Skin of body (tissue), 2 donors: Measurements from ENCODE around the gene CCDC3. TPM values are rescaled to one million over a fixed set of nuclear protein-coding genes. Genes with fewer than 3 reads are reported as not detected.
"Not testable (repeated sequence)": the region's sequence is repeated elsewhere in the genome, so short reads cannot be mapped to it uniquely, and the experiment has no call there.

Experiments
- DNase-seq: peaks from one replicate; lab custom pipeline; 2025; lab: John Stamatoyannopoulos, UW
- total RNA-seq: library from RNA; depleted of rRNA; stranded (reverse); fragments of >200 nt; gene quantifications from one replicate; pipeline ENCODE4 v1.2.3, GENCODE V29; 2014

Gene CCDC3
- total RNA-seq, 1 donor from 2014 or later: 36.3 TPM

DNA sequence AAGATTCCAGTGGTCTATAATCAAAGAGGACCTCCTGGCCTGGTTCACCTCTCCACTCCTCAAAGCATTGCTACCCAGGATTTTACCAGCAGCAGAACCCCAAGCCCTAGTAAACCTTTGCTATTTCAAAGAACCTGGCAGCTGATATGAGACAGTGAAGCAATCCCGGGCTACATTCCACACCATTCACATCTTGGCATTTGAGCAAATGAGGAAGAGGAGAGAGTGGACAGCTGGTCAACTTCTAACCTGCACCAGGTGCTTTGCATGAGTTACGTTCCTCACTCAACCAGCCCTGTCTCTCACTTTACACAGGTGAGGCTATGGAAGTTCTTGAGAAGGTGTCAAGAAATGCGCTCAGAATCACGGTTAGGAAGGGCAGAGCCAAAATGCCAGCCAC lies 1.1 kb downstream of the CCDC3 start:
- no peak for DNase-seq

DNA sequence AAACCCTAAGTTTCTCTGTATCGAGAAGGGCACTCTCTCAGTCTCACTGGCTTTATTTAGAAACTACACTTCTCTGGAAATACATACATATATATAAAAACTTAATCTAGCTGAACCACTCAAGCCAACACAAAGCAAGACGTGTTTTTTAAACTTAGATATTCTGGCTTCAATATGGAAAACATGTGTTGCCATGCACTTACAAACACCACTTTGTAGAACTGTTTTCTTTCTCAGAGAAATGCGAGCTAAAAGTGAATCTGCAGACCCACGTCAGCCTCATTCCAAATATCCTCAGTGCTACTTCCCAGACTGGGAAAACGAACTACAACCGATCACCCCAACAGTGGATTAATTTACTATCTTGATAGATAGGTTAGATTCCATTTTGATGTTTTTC lies 1.7 kb downstream of the CCDC3 start:
- DNase-seq: peak; percentile 43

DNA sequence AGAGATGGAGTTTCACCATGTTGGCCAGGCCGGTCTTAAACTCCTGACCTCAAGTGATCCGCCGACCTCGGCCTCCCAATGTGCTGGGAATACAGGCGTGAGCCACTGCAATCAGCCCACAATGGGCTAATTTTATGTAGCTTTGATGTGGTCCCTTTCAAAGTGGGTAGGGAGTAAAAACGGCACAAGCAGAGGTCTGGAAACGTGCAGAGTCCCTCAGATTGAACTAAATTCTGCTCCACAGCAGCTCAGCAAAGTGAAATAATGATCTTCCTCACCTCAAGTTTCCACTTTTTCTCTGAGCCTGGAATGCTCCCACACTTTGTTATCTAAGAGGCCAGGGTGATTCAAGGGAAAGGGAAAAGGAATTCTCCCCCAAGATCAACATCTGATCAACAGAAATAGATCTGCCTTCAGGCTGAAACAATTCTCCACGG lies 6.1 kb downstream of the CCDC3 start:
- DNase-seq: no peak

DNA sequence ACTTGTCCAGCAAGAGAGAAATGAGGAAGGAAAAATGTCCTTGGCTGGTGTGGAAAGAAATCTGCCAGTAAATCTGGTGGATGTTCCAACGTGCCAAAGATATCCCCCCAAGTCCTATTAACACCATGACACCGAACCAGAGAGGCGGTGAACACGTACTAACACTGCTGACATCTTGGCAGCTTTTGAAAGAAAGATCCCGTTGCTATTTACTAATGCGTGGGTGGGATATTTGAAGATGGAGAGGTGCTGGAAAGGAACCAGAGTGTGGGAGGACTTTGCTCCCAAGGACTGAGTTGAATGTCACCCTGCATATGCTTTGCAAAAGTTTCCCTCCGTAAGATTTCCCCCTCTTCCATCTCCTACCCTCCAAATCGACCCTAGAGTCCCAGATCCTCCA lies 7.9 kb downstream of the CCDC3 start:
- peak; percentile 46 for DNase-seq

DNA sequence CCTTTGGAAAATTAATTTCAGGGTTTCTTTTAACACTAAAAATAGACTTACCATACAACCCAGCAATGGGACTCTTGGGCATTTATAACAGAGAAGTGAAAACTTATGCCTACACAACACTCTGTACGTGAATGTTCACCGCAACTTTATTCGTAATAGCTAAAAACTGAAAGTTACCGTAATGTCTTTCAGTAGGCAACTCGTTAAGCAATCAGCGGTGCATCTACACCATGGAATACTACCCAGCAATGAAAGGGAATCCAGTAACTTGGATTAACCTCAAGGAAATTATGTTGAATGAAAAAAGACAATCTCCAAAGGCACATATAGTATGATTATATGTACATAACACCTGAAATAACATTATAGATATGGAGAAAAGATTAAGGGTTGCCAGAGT lies 16.2 kb downstream of the CCDC3 start:
- DNase-seq: no peak

DNA sequence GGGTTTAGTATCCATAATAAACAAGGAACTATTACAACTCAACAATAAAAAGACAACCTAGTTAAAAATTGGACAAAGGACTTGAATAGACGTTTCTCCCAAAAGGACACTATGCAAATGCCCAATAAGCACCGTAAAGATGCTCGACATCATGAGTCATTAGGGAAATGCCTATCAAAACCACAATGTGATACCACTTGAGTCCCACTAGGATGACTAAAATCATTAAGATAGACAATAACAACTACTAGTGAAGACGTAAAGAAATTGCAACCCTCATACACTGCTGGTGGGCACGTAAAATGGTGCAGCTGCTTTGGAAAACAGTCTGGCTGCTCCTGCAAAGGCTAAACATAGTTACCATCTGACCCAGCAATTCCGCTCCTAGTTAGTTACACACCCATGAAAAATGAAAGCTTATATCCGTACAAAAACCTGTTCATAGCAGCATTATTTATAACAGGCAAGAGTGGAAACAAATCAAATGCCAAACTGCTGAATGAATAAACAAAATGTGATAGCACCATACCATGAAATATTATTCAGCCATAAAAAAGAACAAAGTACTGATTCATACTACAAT lies 17.3 kb downstream of the CCDC3 start:
- no peak for DNase-seq

DNA sequence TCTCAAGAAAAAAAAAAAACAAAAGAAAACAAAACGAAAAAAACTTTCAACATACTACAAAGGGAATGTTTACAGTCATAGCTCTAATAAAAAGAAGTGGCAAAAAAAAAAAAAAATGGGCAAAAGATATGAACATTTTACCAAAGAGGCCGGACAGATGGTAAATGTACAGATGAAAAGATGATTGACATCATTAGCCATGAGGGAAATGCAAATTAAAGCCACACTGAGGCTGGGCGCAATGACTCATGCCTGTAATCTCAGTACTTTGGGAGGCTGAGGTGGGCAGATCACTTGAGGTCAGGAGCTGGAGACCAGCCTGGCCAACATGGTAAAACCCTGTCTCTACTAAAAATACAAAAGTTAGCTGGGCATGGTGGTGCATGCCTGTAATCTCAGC lies 17.9 kb downstream of the CCDC3 start:
- DNase-seq: not testable (repeated sequence)

DNA sequence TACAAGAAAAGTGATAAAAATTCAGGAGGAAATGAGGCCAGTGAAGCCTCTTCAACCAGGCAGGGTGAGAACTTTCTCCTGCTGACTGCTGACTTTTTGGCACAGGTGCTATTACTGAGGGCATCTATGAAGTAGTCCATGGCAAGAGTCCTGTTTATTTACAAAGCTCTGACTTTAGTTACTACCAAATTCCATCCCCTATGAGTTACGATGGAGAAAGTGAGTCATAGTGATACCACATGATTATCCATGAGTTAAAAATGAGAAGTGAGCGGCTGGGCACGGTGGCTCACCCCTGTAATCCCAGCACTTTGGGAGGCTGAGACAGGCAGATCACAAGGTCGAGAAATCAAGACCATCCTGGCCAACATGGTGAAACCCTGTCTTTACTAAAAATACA lies 19.9 kb downstream of the CCDC3 start:
- DNase-seq: no peak

DNA sequence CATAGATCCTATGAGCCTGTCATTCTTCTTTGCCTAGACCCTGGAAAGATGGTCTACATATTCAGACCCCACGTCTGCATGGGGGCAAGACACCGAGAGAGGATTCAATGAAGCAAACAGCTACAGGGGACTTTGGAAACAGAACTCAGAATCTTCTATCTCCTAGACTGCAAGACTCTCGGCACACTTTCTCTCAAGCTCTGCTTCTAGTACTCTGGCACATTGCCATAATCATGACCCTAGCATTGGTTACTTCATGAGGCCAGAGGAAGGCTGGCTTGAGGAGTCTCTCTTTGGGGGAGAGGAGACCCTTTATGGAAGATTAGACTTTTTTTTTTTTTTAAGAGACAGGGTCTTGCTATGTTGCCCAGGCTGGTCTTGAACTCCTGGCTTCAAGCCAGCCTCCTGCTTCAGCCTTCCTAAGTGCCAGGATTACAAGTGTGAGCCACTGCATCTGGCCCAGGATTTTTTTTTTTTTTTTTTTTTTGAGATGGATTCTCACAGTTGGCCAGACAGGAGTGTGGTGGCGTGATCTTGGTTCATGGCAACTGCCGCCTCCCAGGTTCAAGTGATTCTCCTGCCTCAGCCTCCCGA lies 20.7 kb downstream of the CCDC3 start:
- DNase-seq: no peak

DNA sequence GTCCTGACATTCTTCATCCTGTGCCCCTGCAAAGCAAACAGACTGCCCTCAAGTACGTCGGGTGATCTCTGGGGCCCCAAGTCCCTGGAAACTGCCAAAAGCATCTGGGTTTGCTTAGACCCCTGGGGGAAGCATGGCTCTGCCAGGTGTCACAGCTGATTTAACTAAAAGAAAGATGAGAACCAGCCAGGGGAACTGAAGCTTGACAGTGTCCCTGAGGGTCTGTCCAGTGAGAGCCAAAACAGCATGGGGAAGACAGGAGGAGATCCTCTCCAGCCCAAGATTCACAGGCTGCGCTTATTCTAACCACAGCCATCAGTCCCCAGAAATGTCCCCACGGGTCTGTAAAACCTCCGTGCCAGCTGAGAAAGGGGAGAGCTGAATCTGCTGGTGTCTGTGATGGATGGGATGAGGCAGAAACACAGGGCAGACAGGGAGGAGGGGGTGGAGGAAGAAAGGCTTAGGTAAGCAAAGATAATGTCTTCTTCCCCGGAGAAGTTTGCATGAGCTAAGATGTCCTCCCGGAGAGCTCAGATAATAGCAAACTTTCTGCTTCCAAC lies 21.3 kb downstream of the CCDC3 start:
- no peak for DNase-seq

DNA sequence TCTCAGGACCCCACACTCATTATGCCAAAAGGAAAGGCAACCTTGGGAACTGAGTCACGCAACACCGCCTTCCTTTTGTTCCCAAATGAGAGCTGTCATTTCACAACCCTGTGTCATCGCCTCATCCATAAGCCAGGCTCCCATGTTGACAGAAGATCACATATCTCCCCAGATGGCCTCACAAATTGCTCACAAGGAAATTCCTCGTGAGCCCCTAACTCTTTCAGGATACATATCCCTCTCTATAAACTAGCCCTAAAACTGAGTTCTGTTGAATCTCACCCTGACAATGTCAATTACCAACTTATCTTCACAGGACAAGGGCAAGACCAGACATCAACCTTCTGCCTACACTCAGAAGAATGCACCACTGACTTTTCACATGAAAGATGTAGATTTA lies 22.6 kb downstream of the CCDC3 start:
- DNase-seq: no peak

DNA sequence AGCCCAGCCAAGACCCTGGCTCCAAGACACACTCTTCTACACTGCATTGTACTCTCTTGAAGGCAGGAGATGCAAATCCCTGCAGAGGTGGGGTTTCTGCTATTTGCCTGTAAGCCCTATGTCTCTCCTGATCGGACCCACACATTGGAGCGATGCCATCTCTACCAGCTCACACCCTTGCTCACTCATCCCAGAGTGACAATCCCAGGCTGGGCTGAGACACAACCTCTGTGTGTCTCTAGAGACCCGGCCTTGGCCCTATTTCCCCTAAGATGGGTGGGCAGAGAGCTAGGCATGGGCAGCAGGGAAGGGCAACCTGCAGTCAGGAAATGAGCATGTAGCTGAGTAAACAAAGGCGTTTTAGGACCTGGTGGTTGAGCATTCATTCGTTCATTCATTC lies 25.6 kb downstream of the CCDC3 start:
- no peak for DNase-seq

DNA sequence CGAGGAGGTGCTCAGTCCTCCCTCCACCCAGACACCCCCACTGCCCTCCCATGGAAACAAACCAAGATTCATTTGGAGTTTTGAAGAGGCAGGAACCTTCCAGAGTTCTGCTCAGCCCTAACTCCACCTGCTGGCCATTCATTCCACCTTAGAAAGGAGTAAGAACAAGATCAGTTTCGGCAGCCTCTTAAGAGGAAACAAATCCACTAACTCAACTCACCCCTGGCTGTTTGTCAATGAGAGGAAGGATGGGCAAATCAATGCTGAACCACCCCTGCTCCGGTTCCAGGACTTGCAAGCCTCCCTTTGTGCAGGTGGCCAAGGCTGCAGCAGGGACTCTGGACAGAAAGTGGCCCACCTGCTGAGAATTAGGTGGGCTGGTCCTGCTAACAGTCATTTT lies 26.2 kb downstream of the CCDC3 start:
- no peak for DNase-seq

DNA sequence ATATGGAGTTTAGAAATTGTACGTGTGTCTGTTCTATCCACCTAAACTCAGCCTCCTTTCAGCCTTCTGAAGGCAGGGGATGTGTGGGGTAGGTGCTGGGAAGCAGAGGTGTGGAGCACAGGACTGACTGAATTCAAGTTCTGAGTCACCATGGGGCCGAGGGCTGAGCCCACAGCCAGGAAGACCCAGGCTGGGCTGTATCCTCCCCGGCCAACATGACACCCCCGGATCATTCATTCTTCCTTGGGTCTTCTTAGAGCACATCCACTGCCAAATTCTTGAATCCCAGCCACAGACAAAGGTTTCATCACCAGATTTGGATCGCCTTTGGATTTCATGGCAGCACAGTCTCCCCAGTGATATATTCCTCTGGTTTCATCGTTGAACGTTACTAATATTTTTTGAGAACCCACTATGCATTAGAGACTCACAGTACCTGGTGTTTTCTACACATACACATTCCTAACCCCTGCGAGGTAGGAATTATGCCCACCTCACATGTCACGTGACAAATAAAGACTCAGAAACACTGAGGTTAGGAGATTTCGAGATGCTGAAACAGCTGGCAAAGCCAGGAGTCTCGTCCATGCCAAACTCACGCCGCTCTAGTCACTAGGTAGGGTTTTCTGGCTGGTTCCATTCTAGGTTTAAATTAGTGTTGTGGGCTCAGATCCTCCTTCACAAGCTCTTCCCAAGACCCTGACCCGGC lies 26.9 kb downstream of the CCDC3 start:
- no peak for DNase-seq

DNA sequence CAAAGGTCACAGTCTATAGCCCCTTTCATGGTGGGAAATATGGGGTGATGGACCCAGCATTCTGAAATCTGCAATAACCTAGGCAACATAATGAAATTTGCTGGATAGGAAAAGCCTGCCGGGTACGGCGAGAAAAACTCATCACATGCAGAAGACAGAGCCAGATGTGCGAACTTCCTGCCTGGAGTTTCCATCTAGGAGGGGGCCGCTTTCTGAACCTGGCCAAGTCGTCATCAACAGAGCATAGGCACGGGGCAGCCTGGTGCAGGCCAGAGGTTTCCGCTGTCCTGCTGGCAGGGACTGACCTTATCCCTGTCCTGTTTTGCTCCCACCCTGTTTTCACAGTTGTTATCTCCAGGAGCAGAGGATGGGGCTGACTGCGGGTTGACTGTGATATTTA lies 27.4 kb downstream of the CCDC3 start:
- DNase-seq: peak; percentile 47

DNA sequence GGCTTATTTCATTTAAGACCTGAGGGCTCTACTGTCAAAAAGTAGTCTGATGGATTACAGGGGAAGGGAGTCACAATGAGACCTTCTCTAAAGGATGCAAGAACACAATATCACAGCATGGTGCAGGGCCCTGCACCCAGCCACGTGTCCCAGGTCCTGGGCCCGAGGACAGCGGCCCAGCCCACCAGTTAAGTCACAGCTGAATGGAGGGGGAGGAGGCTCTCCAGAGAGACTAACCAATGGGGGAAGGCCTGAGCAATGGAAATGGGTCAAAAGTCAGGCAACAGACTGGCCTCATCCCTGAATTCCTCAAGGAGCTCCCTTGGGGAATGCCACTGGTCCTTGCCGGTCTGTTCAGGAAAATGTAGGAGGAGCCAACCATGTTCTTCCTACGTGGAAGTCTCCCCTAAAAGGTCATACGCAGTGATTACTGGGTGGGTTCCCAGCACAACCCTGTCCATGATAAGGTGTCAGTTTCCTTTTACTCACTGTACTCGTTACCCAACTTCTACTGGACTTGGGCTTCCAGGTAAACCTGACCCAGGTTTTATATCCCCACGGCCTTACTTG lies 28.3 kb downstream of the CCDC3 start:
- no peak for DNase-seq

DNA sequence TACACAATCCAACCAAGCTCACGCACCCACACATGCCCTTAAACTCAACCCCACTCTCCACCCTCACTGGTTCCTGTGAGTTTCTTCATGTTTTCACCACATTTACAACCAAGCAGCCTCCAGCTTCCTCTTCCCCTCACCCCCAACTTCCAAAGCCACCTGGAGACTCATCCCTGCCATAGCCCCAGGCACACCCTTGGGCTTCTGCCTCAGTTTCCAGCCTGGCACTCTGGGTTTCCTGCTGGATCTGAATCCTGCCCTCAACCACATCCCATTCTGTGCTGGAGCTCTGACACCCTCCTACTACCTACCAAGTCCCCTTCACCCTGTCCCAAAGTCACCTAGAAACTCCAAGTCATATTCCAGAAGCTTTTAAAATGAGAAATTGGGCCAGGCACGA lies 29.4 kb downstream of the CCDC3 start:
- no peak for DNase-seq

DNA sequence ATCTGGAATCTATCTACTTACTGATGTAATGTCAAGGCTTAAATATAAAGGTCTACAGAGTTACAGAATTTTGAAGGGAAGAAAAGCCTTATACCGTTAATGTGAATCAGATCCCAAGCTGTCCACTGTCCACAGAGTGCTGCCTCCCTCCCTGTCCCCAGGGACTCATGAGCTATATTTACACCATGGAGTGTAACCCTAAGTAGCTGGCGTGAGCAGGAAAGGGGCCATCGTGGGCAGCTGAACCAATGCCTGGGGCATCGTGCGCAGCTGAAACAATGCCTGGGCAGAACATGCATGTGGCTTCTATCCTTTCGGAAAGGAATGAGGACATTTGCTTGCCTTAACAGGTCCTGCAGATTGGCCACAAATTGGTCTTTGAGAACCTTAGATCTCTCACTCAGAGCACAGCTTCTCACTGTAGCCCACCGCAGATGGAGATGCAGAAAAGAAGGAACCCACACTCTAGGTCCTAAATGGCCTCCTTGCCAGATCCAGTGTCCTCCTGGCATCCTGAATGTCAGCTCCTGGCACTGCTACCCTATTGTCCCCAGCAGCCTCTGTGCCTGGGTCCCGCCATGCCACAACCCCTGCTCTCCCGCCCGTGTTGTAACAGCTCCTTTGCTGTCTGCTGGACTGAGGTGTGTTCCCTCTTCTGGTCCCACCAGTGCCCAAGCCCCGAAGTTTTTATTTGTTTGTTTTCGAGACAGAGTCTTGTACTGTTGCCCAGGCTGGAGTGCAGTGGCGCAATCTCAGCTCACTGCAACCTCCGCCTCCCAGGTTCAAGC lies 30.3 kb downstream of the CCDC3 start:
- no peak for DNase-seq

DNA sequence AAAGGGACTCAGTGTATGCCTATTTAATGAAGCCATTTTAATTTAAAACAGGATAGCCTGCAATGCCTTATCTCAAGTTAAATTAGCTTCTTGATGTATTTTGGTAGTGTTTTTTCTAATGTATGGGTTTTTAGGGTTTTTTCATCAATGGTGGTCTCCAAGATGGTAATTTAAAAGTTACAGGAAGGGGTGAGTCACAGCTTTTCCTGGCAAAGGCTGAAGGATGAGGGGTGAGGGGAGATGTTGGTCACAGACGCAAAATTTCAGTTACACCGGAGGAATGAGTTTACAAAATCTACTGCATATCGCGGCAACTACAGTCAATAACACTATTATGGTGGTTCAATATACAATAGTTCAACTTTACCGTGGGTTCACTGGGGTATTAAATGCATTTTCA lies 31.6 kb downstream of the CCDC3 start:
- no peak for DNase-seq

DNA sequence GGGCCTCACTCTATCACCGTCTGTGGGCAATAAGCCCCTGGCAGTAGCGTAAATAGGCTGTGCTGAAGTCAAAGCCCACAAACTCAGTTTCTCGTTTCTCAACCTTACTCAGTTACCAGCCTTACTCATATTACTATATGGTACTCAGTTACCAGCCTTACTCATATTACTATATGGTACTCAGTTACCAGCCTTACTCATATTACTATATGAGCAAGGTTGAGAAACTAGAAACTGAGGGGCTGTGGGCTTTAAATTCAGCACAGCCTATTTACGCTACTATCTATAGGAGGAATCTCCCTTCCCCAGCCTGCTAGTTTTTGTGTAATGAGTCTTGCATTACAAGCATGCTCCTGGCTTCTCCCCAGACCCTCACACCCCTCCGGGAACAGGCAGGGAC lies 35.4 kb downstream of the CCDC3 start:
- no peak for DNase-seq

DNA sequence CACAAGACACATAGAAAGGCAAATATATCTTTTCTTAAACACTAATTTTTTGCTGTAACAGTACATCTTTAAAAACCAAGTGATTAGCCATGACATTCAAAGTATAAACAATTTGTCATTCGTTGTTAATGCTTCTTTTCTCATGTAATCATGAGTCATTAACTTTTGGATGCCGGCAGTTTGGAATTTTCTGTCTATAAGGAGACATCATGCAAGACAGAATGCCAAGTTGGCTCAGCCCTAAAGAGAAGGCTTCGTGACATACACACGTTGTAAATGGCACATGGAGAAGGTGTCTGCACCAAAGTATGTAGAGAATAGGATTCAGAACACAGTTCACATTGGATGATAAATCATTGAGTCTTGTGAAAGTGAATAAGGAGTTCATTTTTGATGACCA lies 35.9 kb downstream of the CCDC3 start:
- DNase-seq: peak; percentile 24

DNA sequence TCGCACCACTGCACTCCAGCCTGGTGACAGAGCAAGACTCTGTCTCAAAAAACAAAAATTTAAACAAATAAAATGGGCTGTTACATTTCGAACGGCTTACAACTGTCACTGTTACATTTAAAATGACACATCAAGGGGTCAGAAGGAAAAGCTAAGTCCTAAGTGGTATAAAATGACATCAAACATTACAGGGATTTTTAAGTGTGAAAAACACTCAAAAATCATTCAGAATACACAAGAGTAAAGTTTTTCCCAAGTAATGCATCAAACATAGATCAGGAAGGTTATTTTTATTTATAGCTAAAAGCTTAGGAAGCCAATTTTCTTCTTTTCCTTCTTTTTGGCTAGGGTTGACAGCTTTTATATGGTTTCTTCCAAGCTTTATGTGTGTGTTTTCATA lies 39.0 kb downstream of the CCDC3 start:
- no peak for DNase-seq
